Putamen (tissue), 1 donor: ENCODE data around the gene PCSK6.
A peak's percentile ranks its signal among the peaks of the same experiment; 100 is the strongest.
"Not testable (repeated sequence)": the region's sequence is repeated elsewhere in the genome, so short reads cannot be mapped to it uniquely, and the experiment has no call there.

Experiments
- DNase-seq: peaks from one replicate; pipeline ENCODE4 v3.0.0-alpha.2; 2016; ENCODE audit warnings: low spot score

PCSK6 gene

DNA sequence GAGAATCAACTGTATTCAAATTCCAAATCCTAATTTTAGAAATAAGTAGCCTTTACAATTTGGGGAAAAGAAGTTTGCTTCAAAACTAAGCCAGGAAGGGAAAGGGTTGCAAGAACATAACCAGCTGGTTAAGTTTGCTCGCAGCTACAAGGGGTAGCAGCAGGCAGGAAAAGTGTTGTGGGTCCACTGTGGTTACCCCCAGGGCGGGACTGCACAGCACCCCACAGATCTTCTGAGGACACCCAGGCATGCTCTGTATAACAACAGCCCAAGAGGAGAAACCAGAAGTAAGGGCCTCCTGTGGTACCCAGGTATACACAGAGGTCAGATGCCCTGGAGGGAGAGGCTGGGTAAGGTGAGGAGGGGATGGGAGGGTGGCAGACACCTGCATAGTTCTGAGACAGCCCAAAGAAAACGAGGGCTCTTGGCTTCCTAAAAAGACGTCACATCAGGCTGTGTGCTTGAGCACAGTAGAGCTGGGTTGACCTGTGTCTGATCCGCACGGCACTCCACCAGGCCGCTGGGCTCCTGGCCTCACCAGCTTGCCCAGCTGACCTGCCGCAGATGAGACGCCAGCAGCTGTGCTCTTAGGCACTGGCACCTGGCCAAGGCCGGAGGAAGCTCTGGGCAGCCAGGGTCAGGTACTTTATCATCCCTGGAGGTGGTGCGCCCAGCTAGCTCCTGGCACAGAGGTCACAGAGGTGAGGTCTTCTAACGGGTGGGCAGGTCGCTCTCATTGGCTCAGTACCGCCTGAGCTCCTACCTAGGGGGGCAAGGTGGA is 112.7 kb downstream of the PCSK6 start:
- no peak for DNase-seq

DNA sequence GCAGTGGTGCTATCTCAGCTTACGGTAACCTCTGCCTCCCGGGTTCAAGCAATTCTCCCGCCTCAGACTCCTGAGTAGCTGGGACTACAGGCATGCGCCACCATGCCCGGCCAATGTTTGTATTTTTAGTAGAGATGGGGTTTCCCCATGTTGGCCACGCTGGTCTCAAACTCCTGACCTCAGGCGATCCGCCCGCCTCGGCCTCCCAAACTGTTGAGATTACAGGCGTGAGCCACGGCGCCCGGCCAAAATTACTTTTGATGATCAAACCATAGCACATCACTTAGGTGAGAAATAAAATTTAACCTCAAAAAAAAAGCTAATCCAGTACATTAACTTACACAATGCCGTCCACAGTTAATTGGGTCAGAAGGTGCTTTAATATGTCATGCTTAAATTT is 114.5 kb downstream of the PCSK6 start:
- DNase-seq, result not testable (repeated sequence)

DNA sequence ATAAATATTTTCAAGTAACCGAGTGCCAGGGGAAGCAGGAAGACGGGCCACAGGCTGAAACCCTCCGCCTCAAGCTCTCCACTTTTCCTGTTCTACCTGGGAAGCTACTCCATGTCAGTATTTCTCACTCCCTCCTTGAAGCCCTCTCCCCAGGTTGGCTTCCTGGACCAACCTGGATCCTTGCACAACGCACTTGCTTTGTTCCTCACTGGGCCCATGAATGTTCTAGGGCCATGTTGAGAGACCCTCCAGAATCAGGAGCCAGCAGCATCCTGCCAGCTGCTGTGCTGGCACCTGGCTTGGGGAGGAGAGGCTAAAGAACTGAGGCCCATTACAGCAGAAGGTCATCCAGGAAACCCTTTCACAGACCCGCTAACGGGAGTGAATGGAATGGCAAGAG is 115.2 kb downstream of the PCSK6 start:
- no peak for DNase-seq

DNA sequence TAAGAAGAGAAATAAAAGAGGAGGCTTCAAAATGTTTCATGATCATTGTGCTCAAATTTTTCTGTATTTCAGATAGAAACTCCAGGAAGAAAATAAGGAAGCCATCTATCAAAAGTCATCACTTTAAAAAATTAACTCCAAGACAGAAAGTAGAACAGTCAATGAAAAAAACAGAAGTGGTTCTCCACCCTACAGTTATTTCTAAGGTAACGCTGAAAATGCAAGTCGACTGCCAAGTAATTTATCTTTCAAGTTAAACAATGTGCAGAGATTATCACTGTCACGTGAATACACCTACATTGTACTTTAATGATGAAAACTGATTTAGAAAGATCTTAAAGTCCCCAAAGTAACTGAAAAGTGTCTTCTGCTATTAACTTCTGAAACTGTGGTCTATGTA is 115.9 kb downstream of the PCSK6 start:
- peak; percentile 36 for DNase-seq

DNA sequence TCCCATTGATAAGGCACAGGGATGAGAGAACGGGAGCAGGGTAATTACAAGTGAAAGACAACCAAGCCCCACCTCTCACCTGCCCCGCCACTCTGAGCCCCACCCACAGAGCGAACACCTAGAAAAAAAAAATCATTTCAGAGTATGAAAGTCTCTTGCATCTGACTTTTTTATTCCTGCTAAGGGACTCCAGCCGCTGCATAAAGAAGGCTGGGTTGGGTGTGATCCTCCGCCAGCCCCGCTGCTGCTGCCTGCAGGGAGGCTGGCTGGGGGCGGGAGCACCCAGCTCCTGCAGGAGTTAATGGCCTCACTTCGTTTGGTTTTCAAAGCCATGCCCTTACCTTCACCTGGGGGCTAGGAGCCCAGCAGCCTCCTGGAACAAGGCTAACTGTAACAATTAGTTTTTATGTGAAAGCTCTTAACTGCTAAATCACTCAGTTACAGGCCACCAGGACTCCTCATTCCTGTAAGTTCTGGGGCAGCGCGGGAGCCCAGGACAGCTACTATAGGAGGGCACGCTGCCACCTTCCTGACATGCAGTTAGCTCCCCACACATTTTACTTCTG is 116.5 kb downstream of the PCSK6 start:
- DNase-seq, result peak; percentile 27

DNA sequence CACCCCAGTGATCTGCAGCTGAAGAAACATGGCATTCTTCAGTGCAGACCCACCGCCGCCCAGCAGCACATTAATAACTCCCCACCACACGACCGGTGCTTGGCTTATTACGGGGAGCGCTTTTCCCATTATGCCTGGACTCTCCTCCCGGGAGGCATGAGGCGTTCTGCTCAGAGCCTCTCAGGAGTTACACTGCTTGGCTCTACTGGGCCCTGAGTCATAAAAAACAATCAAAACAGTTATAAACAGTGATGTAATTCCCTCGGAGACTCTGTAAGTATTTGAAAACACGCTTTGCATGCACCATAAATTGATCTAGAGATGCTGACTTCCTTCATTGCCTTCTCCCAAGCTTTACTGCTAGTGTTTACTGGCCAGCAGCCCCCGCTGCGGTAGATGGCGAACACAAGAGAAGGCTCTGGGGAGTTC is 117.3 kb downstream of the PCSK6 start:
- DNase-seq, result no peak

DNA sequence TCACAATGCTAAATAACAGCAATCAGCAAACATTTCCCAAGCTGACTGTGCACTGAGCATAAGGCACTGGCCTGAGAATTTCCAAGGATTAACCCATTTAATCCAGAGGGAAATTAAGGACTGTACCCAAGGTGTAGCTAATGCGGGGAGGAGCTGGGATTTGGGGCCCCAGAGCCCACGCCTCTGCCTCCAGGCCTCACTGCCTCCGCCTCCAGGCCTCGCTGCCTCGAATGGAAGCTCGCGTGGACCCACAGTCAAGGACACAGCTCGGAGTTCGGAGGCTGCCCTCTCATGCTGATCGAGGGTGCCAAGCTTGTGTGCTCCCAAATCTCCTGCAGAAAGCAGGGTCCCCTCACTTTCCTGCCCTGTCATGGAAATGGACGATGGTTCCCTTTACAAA is 118.0 kb downstream of the PCSK6 start:
- DNase-seq, result no peak

DNA sequence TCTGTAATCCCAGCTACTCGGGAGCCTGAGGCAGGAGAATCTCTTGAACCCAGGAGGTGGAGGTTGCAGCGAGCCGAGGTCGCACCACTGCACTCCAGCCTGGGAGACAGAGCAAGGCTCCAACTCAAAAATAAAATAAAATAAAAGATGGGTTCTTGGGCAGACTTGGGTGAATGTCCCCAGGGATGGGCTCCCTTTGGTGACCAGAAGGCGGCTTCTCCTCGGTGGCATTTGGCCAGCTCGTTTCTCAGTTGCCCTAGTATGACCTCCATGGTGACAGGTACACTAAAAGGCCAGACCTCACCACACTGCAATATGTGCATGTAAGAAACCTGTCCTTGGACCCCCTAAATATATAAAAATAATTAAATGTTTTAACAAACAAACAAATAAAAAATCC is 118.4 kb downstream of the PCSK6 start:
- DNase-seq, result no peak

DNA sequence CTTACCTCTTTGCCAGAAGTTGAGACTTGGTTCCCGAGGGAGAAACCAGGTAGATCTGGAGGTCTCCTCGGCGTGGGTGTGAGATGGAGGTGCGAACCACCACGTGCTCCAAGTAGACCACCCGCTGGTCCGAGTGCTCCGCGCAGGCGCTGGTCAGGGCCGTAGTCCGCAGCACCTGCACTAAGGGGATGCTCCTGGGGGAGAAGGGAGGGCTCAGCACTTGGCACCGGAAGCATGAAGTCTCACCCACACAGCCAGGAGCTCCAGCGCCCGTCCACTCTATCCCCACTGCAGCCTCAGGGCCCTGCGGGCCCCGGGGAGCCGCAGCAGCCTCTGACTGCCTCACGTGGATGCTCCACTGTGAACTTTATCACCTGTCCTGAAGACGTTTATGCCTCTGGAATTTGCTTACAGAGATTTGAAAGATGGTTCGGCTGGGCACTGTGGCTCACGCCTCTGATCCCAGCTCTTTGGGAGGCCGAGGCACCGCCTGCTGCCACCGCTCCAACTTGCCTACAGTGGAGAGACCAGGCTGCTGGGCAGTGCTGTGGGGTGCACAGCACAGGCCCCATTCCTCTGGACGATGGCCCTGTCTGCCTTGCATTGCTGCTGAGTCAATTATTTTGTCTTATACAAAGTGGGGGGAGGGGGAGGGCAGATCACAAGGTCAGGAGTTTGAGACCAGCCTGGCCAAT is 119.0 kb downstream of the PCSK6 start:
- no peak for DNase-seq

DNA sequence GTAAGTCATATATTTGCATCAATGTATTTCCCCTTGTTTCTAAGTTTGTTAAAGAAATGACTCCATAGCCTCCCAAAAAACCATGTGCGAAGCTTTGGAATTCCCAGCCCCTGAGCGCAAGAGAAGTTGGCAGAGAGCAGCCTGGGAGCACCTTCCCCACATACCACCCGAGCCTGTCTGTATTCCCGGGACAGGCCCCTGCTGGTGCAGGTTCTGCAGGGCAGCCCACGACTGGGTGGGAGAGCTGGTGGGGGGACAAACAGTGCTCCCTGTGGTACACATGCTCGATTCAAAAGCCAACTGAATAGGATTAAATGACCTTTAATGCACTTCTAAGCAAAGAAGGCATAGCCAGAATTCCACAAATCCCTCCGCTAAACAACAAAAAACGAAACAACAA is 119.8 kb downstream of the PCSK6 start:
- DNase-seq, result no peak

DNA sequence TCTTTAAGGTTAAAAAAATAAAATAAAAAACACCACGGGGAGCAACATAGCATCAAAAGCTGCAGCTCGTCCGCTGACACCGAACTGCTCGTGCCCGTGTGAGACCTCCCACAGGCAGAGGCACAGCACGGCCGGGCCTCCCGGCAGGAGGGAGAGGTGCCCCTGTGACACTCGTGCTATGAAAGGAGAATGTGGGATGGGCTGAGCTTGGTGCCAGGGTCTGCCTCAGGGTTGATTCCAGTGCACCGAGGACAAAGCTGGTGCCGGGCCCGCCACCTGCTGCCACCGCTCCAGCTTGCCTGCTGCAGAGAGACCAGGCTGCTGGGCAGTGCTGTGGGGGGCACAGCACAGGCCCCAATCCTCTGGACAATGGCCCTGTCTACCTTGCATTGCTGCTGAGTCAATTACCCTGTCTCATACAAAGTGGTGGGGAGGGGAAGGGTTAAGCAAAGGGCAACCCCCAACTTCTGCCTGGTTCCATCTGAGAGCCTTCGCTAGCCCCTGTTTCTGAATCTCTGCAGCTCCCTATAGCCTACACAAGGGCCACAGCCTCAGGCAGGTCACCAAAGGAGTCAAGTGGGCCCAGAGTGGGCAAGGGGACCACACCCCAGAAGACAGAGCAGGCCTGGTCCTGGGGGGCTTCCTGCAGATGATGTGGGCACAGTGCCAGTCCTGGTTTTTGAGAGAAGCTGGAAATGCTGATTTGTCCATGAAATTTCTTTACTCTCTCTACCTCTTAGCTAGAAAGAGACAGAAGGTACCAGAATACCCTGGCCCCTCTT is 120.5 kb downstream of the PCSK6 start:
- no peak for DNase-seq

DNA sequence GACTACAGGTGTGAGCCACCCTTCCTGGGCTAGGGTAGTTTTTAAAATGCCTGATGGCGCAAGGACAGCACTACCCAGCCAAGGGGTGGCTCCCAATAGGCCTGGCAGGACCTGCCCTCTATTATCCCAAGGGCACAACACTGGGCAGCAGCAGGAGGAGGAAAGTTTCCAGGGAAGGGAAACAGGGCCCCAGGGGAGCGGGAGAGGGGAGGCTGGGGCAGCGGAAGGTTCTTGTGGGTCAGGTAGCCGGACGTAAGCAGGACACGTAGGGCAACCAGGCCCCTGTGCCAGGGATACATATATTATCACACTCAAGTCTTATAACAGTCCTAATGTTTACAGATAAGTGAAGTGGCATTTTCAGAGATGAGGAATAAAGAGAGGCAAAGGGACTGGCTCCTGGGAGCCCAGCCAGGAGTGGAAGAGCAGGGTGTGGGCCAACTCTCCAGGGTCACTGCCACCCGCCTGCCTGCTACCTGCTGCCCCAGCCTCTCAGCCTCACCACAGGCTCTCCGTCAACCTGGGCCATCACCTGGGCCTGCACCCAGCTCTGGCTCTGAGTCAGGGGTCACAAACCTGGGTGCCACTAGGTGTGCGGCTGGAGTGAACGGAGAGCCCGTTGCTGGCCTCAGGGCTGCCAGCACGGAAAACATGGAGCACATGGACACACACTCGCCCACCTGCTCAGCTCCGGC is 121.3 kb downstream of the PCSK6 start:
- DNase-seq, result no peak

DNA sequence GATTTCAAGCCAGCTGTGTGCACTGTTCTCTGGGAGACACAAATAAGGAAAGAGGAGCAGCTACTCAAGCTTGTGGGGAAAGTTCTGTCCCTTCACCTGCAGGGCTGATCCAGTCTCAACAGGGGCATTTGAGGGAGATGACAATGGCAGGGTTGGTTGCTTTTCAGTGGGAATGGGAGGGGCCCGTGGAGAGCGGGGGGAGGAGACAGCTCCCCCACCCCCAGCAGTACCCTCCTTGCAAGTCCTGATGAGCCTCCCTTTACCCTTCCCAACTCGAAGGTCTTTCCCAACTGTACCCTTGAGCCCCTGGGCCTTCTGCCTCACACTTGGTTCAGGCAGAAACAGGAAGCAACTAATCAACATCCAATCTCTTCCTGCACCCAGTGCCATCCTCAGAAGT is 122.7 kb downstream of the PCSK6 start:
- DNase-seq, result no peak

DNA sequence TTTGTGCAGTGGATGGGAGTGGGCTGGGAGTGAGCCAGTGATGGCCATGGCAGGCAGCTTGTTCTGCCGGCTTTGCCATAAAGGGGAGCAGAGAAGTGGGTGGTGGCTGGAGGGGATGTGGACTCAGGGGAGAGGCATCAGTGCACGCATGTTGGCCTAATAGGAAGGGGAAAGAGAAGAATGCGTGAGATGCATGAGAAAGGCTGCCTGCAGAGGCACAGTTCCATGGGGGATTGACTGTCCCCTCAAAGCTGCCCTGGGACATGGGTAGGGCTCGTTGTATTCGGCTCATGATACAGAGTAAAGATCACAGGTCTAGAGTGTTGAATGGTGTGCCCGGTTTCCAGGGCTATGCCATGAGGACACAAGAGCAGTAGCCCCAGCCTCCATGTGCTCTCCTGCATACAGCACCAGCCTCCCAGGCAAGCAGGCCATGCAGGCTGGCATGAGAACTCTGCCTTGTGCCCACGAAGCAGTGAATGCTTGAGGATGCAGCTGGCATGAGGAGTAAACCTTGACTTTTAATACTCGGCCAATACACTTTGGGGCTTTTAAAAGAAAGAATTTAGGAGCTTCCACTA is 126.4 kb downstream of the PCSK6 start:
- DNase-seq, result no peak

DNA sequence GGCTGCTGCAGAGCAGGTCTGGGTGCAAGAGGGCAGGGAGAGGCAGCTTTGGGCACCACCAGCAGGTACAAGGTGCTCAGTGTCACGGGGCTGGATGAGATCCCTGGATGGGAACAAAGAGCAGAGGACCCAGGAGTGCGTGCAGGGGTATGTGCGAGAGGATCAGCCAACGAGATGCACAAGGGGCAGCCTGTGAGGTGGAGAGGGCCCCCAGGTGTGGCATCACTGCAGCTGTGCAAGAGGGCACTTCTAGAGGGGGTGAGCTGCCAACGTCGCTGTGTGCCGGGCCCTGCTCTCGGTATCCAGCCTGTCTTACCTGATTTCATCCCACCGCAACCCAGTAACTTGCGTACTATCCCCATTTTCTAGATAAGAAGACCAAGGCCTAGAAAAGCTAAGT is 127.1 kb downstream of the PCSK6 start:
- DNase-seq, result no peak

DNA sequence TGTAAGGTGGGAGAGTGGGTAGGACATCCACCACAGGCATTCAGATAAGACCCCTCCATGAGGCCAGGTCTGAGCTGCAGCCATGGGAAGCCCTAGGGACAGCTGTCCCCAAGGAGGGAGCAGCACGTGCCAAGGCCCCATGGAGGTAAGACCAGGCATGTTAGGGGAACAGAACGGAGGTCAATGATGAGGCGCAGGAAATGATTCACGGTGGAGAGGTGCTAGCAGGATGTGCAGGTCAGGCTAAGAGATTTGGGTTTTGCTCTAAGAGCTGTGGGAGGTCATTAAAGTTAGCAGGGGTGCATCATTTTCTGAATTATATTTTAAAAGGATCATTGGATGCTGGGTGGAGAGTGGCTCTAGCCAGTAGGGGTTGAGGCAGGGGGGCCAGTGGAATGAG is 128.1 kb downstream of the PCSK6 start:
- no peak for DNase-seq

DNA sequence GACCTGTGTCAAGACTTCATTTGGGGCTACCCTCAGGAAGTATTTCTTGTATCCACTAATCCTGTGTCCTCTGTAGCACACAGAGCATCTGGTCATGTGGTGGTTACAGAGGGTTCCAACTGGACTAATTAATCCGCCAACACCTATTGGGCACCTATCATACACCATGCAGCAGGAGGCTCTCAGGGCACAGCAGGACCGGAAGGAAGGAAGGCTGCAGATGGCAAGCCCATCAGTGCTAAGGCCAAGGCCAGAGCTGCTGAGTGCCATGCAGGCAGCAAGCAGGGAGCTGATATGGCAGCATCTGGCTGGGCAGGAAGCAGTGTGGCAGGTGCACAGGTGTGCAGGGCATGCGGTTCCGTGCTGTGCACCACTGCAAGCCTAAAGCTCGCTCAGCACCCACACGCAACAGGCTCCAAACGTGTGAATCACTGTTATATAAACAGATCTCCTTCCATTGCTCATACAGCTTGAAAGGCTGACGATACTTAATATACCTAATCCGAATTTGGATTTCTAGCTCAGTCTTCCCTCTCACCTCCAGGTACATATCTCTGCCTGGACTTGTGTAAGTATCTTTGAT is 130.1 kb downstream of the PCSK6 start:
- peak; percentile 65 for DNase-seq

DNA sequence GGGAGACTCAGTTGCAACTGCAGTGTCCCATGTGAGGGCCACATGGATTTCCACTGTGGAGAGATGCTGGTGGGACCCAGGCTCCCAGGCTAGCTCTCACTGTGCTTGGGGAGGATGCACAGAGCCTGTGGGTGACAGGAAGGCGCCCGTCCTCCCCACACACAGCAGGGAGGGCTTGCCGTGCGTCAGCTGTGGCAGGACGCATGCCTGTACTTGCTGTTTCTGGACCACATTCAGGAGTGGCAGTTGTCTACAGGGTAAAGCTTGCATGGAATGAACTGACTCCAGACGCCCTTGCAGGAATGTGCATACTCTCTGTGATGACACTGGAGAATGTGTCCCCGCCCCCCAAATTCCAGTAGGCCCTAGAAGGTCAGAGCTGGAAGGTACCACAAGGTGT is 130.6 kb downstream of the PCSK6 start:
- DNase-seq, result no peak

DNA sequence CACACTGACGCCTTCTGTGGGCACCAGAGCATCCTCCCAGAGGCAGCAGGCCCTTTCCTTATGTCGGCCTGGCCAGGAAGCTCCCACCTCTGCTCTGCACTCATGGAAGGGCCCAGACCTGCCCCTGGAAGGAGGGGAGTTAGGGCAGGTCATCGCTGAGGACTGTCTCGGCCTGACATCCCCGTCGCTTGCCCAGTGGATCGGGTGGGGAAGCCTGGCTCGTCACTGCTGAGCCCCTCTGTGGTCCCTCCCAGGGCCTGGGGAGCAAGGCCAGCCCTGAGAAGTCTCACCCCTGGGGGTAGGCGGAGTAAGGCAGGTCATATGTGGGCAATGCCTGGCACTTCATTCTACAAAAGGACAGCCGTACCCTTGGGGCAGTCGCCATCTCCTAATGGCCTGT is 131.6 kb downstream of the PCSK6 start:
- no peak for DNase-seq

DNA sequence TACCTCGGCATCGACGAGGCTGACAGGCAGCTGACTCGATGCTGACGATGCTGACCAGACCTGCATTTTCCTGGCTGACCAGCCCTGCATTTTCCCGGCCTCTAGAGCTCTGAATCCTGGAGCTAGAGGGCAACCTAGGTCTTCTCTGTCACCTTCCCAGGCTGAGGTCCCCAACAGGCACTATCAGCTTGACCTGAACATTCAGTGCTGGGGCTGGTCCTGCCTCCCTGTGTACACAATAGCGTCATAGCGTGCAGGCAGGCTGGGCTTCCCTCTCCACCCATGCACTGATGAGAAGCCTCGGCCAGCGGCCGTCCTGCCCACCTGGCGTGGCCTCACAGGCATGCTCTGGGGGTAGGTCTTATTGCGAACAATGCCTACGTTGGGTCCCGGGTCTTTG is 132.2 kb downstream of the PCSK6 start:
- no peak for DNase-seq

DNA sequence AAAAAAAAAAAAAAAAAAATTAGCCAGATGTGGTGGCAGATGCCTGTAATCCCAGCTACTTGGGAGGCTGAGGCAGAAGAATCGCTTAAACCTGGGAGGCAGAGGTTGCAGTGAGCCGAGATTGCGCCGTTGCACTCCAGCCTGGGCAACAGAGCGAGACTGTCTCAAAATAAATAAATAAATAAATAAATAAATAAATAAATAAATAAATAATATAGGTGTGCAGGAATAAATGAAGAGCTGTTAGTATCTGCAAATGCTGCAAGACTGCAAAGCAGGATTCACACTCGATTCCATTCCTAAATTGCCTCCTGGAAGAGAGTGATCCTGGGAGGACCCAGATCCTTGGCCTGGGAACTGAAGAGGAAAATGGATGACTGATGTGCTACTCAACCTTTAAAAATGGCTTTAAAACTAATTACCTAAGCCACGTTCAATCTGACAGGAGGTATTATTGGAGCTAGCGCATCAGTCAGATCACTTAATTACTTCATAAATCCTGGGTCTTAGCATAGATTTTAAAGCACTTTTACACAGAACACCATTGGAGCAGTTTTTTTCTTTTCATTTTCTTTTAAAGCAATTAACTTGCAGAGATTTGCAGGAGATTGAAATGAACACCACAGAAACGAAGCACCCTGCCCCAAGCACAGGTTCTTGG is 132.9 kb downstream of the PCSK6 start:
- not testable (repeated sequence) for DNase-seq
